ENCODE data around the gene ZCCHC7.

Gene ZCCHC7

DNA sequence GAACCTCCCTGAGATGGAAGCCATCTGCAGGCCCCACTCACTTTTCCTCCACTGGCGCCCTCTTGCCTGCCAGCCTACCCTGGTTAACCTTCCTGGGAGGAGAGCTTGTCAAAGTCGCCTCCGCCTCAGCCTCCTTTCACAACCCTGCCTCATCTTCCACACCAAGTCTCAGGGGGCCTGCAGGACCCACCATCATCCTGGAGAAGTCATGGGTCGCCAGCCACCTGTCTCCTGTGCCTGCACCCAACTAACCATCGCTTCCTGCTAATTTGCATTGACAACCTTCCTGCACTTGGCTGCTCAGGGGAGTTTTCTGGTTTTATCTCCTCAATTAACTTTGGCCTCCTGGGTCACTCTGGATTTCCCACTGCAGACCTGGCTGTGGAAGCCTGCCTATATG is 249.3 kb downstream of the ZCCHC7 start:
- Histone ChIP-seq H3K9me3 (ENCODE audit: insufficient read depth, low read length) (no peaks in the 10 kb centered on the region), H3K4me3 (ENCODE audit: insufficient read length, low read depth) (no peak overlapping the region), H3K36me3 (ENCODE audit: insufficient read depth, insufficient read length, low read length) (no peaks in the 10 kb centered on the region), H3K4me1 (ENCODE audit: insufficient read depth, insufficient read length) (no peaks in the 10 kb centered on the region), H3K9ac (ENCODE audit: insufficient read length, low read depth) (no peak overlapping the region), H3K27me3 (ENCODE audit: insufficient read depth, insufficient read length) (no peaks in the 10 kb centered on the region)
- no peak for TF ChIP-seq ZNF274 (IDR thresholded peaks at IDR 0.05; ENCODE audit: low read depth, low read length)
- TF ChIP-seq YY1 (IDR thresholded peaks at IDR 0.05; ENCODE audit: insufficient read depth, insufficient read length), result no peak
- no peak for TF ChIP-seq SUZ12 (IDR thresholded peaks at IDR 0.05; ENCODE audit: extremely low read depth, insufficient read depth, insufficient read length)
- DNase-seq (ENCODE audit: low read depth, low spot score), result no peak

DNA sequence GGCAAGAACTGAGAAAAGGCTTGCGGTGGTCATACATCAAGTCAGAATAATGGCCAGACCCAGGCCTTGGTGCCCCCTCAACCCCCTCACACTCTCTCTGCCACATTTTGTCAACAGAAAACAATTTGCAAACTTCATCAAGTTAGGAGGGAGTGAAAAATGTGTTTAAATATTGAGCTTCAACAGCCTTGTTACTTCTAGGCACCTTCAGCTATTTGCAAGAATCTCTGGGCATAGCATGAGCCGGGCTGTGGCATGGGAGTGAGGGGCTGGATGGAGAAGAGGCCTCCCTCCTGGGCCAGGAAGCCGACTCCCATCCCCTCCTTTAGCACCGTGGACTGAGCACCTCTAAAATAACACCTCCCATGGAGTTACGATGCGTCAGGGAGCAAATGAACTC is 249.9 kb downstream of the ZCCHC7 start:
- H3K4me3 ChIP-seq (ENCODE audit: insufficient read length, low read depth), result no peak overlapping the region
- no peak for DNase-seq (ENCODE audit: low read depth, low spot score)
- no peaks in the 10 kb centered on the region for H3K9me3 ChIP-seq (ENCODE audit: insufficient read depth, low read length)
- H3K36me3 ChIP-seq (ENCODE audit: insufficient read depth, insufficient read length, low read length), result no peaks in the 10 kb centered on the region
- TF ChIP-seq ZNF274 (IDR thresholded peaks at IDR 0.05; ENCODE audit: low read depth, low read length) (no peak), YY1 (IDR thresholded peaks at IDR 0.05; ENCODE audit: insufficient read depth, insufficient read length) (no peak)
- no peaks in the 10 kb centered on the region for H3K27me3 ChIP-seq (ENCODE audit: insufficient read depth, insufficient read length)
- no peak overlapping the region for H3K9ac ChIP-seq (ENCODE audit: insufficient read length, low read depth)
- H3K4me1 ChIP-seq (ENCODE audit: insufficient read depth, insufficient read length), result no peaks in the 10 kb centered on the region

DNA sequence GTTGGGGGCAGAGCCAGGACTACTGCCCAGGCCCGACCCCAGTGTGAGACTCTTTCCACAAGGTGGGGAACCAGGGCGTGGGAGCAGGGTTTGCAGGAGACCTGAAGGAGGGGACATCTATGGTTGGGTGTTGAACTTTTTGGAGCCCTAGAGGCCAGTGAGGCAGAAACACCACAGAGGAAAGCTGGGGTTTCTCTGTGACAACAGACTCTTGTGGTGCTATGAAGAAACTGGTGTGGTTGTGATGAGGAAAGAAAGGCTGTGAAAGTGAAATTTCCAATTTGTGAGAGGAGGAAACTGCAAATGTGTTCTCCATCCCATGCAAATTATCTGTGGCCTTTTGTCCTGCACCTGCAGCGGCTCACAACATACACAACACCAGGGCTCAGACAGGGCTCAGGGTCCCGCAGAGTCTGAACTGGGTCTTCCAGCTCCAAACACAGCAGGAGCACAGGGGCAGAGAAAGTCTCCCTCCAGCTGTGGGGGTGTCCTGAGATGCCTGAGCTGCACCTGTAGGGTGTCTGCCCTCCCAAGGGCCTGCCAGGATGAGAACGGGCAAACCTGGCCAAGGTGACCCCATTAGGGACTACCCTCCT is 250.7 kb downstream of the ZCCHC7 start:
- Histone ChIP-seq H3K9me3 (ENCODE audit: insufficient read depth, low read length) (no peaks in the 10 kb centered on the region), H3K4me3 (ENCODE audit: insufficient read length, low read depth) (no peak overlapping the region), H3K9ac (ENCODE audit: insufficient read length, low read depth) (no peak overlapping the region), H3K27me3 (ENCODE audit: insufficient read depth, insufficient read length) (no peaks in the 10 kb centered on the region), H3K4me1 (ENCODE audit: insufficient read depth, insufficient read length) (no peaks in the 10 kb centered on the region), H3K36me3 (ENCODE audit: insufficient read depth, insufficient read length, low read length) (no peaks in the 10 kb centered on the region)
- TF ChIP-seq ZNF274 (IDR thresholded peaks at IDR 0.05; ENCODE audit: low read depth, low read length), result no peak
- no peak for DNase-seq (ENCODE audit: low read depth, low spot score)

DNA sequence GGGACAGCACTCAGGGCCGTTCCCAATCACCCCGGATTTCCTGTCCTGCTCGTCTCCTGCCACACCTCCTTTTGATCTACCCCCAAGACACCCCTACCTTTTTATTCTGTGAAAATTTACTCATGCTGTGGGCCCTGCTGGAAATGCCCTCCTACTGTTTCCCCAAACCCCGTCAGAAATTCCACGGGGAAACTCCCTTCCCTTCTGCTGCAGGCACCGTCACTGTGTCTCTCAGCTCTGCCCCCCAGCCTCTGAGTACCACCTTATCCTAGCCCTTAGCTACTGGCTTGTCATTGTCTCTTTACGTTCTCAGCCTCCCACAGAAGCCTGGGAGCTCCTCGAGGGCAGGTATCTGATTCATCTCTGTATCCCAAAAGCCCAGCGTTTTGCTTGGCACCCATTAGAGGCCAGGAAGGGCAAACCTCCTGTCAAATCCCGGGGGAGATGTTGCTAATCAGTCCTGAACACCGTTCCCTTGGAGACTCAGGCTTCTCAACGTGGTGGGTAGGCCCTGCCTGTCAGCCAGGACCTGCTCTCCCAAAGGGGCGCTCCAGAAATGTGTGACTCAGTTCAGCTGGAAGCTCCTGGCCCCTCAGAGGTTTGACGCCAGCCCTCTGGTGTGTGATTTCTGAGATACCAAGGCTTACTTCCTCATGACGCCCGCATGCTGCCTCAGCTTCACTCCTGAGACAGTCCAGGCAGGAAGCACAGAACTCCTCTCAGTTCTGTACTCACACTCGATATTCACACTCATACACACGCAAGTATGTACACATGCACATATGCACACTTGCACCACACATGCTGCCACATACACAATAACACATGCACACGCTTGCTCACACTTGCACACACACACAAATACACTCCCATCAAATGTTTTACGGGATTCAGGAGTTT is 251.4 kb downstream of the ZCCHC7 start:
- no peaks in the 10 kb centered on the region for H3K27me3 ChIP-seq (ENCODE audit: insufficient read depth, insufficient read length)
- no peaks in the 10 kb centered on the region for H3K4me1 ChIP-seq (ENCODE audit: insufficient read depth, insufficient read length)
- no peaks in the 10 kb centered on the region for H3K9me3 ChIP-seq (ENCODE audit: insufficient read depth, low read length)
- no peaks in the 10 kb centered on the region for H3K36me3 ChIP-seq (ENCODE audit: insufficient read depth, insufficient read length, low read length)
- no peak overlapping the region for H3K9ac ChIP-seq (ENCODE audit: insufficient read length, low read depth)
- no peak overlapping the region for H3K4me3 ChIP-seq (ENCODE audit: insufficient read length, low read depth)
- no peak for DNase-seq (ENCODE audit: low read depth, low spot score)
- no peak for TF ChIP-seq ZNF274 (IDR thresholded peaks at IDR 0.05; ENCODE audit: low read depth, low read length)
- no peak for TF ChIP-seq SUZ12 (IDR thresholded peaks at IDR 0.05; ENCODE audit: extremely low read depth, insufficient read depth, insufficient read length)
- no peak for TF ChIP-seq YY1 (IDR thresholded peaks at IDR 0.05; ENCODE audit: insufficient read depth, insufficient read length)

DNA sequence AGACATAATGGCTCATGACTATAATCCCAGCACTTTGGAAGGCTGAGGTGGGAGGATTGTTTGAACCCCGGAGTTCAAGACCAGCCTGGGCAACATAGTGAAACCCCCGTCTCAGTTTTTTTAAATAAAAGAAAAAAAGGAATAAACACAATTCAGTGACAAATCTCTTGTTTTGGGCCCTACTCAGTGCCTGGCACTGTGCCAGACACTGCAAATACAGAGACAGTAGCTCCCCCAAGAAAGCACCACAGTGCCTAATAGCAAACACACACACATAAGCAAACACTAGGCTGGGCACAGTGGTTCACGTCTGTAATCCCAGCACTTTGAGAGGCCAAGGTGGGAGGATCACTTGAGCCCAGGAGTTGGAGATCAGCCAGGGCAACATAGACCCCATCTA is 252.5 kb downstream of the ZCCHC7 start:
- Histone ChIP-seq H3K9ac (ENCODE audit: insufficient read length, low read depth) (no peak overlapping the region), H3K36me3 (ENCODE audit: insufficient read depth, insufficient read length, low read length) (no peaks in the 10 kb centered on the region), H3K4me3 (ENCODE audit: insufficient read length, low read depth) (no peak overlapping the region), H3K4me1 (ENCODE audit: insufficient read depth, insufficient read length) (no peaks in the 10 kb centered on the region), H3K9me3 (ENCODE audit: insufficient read depth, low read length) (no peaks in the 10 kb centered on the region), H3K27me3 (ENCODE audit: insufficient read depth, insufficient read length) (no peaks in the 10 kb centered on the region)
- TF ChIP-seq ZNF274 (IDR thresholded peaks at IDR 0.05; ENCODE audit: low read depth, low read length) (no peak), YY1 (IDR thresholded peaks at IDR 0.05; ENCODE audit: insufficient read depth, insufficient read length) (no peak), SUZ12 (IDR thresholded peaks at IDR 0.05; ENCODE audit: extremely low read depth, insufficient read depth, insufficient read length) (no peak)
- DNase-seq (ENCODE audit: low read depth, low spot score), result no peak

DNA sequence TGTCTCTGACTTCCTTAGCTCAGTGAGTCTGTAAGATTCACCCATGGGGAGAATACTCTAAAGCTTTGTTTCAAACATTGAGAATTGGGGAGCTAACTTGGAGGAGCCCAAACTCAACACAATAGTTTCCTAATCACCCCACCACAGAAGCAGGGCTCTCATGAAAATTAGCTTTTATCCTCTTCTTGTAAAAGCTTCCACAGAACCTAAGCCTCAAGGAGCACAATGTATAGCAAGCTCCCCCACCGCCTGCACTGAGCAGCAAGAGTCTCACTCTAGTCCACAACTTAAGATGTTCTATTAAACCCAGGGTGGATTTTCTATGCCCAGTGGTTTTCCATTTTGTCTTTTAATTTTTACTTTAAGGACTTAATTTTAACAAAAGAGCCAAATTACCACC is 253.2 kb downstream of the ZCCHC7 start:
- no peak for TF ChIP-seq SUZ12 (IDR thresholded peaks at IDR 0.05; ENCODE audit: extremely low read depth, insufficient read depth, insufficient read length)
- TF ChIP-seq YY1 (IDR thresholded peaks at IDR 0.05; ENCODE audit: insufficient read depth, insufficient read length), result no peak
- TF ChIP-seq ZNF274 (IDR thresholded peaks at IDR 0.05; ENCODE audit: low read depth, low read length), result no peak
- Histone ChIP-seq H3K36me3 (ENCODE audit: insufficient read depth, insufficient read length, low read length) (no peaks in the 10 kb centered on the region), H3K9ac (ENCODE audit: insufficient read length, low read depth) (no peak overlapping the region)

DNA sequence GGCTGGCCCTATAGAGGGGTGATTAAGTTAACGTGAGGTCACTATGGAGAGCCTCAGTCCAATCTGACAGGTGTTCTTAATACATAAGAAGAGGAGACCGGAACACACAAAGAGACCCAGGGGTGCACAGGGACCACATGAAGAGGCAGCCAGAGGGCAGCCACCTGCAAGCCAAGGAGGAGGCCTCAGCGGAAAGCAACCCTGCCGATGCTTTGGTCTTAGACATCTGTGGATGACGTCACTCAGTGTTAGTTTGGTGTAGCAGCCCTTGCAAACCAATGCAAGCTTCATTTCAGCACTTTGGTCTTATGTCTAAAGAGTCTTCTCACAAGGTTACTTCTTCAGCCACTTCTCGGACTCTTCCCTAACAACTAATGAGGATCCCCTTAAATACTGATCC is 254.5 kb downstream of the ZCCHC7 start:
- H3K4me1 ChIP-seq (ENCODE audit: insufficient read depth, insufficient read length), result no peaks in the 10 kb centered on the region

More for the DNA sequence above, 253.2 kb downstream of the ZCCHC7 start:
- DNase-seq (ENCODE audit: low read depth, low spot score), result no peak
- no peaks in the 10 kb centered on the region for H3K9me3 ChIP-seq (ENCODE audit: insufficient read depth, low read length)
- no peaks in the 10 kb centered on the region for H3K27me3 ChIP-seq (ENCODE audit: insufficient read depth, insufficient read length)
- H3K4me1 ChIP-seq (ENCODE audit: insufficient read depth, insufficient read length), result no peaks in the 10 kb centered on the region
- no peak overlapping the region for H3K4me3 ChIP-seq (ENCODE audit: insufficient read length, low read depth)

More for the DNA sequence above, 254.5 kb downstream of the ZCCHC7 start:
- Histone ChIP-seq H3K9ac (ENCODE audit: insufficient read length, low read depth) (no peak overlapping the region), H3K36me3 (ENCODE audit: insufficient read depth, insufficient read length, low read length) (no peaks in the 10 kb centered on the region), H3K4me3 (ENCODE audit: insufficient read length, low read depth) (no peak overlapping the region), H3K27me3 (ENCODE audit: insufficient read depth, insufficient read length) (no peaks in the 10 kb centered on the region), H3K9me3 (ENCODE audit: insufficient read depth, low read length) (no peaks in the 10 kb centered on the region)
- DNase-seq (ENCODE audit: low read depth, low spot score), result no peak
- TF ChIP-seq SUZ12 (IDR thresholded peaks at IDR 0.05; ENCODE audit: extremely low read depth, insufficient read depth, insufficient read length) (no peak), ZNF274 (IDR thresholded peaks at IDR 0.05; ENCODE audit: low read depth, low read length) (no peak), YY1 (IDR thresholded peaks at IDR 0.05; ENCODE audit: insufficient read depth, insufficient read length) (no peak)

Data from NT2/D1 (cell line).